B cell (primary cell): ENCODE measurements around the gene NINL. TPM values are rescaled to one million over a fixed set of nuclear protein-coding genes. Genes with fewer than 3 reads are reported as not detected.

Source experiments
- ATAC-seq: fragments of 200-7000 bp; cut with Tn5 transposase; one replicate; pipeline ENCODE4 v1.10.0; 2021; ENCODE audit warnings: low read depth, mild to moderate bottlenecking, moderate number of reproducible peaks, moderate library complexity
- CTCF ChIA-PET: fragments of 350-600 bp; sonication (Branson Sonifier 250); formaldehyde crosslinking; loops from one replicate; lab custom pipeline; 2021; ENCODE audit warnings: antibody characterized with exemption, inconsistent platforms; lab: Charles Lee
- POLR2A ChIA-PET: fragments of 350-600 bp; sonication (Branson Sonifier 250); formaldehyde crosslinking; loops from one replicate; lab custom pipeline; 2021; ENCODE audit warnings: antibody characterized with exemption; lab: Charles Lee
- DNase-seq: peaks from one replicate; pipeline ENCODE4 v3.0.0; 2013
- H2AFZ ChIP-seq: 2 replicates; pipeline ENCODE4 v1.6.1; 2012; ENCODE audit warnings: mild to moderate bottlenecking, low read depth, low read length; ENCODE audit not compliant: insufficient read depth, poor library complexity, severe bottlenecking
- H3K27ac ChIP-seq, 2 donors: 1 replicate in 1 of 2; 2 replicates in 1 of 2; pipeline ENCODE4 v1.5.1; 2012 to 2013; ENCODE audit warnings: low read length in 2 of 2, mild to moderate bottlenecking in 2 of 2, moderate library complexity in 1 of 2
- H3K27me3 ChIP-seq, 4 experiments: fragments of 200-600 bp in 1 of 4; sonication (generic) in 1 of 4; replicated peaks in 1 of 4; 1 replicate in 2 of 4; 2 replicates in 2 of 4; pipeline versions ENCODE4 v1.6.1 to v1.7.0; 2013 to 2016; ENCODE audit warnings: low read length in 3 of 4, mild to moderate bottlenecking in 2 of 4, mixed read lengths in 1 of 4, moderate library complexity in 1 of 4; ENCODE audit not compliant: insufficient read depth in 4 of 4, control insufficient read depth in 3 of 4; ENCODE audit errors: control extremely low read depth in 1 of 4
- H3K36me3 ChIP-seq, 2 experiments: replicated peaks in 1 of 2; 1 replicate in 1 of 2; 2 replicates in 1 of 2; pipeline versions ENCODE4 v1.6.1 to v1.7.1; 2013; ENCODE audit warnings: low read length in 1 of 2; ENCODE audit not compliant: insufficient read depth in 2 of 2, control insufficient read depth in 1 of 2; ENCODE audit errors: control extremely low read depth in 1 of 2, extremely low read depth in 1 of 2
- H3K4me1 ChIP-seq, 2 donors: fragments of 200-600 bp in 1 of 2; sonication (generic) in 1 of 2; 1 replicate in 1 of 2; 2 replicates in 1 of 2; pipeline versions ENCODE4 v1.5.1 to v1.6.1; 2013 to 2017; ENCODE audit warnings: low read length in 2 of 2; ENCODE audit not compliant: control insufficient read depth in 2 of 2, insufficient read depth in 2 of 2
- H3K4me2 ChIP-seq: replicated peaks from 2 replicates; pipeline ENCODE3; 2012; ENCODE audit warnings: mild to moderate bottlenecking, low read depth, low read length; ENCODE audit not compliant: poor library complexity, severe bottlenecking
- H3K4me3 ChIP-seq, 5 experiments: fragments of 200-600 bp in 1 of 5; sonication (generic) in 1 of 5; 1 replicate in 3 of 5; 2 replicates in 2 of 5; pipeline versions ENCODE4 v1.5.1 to v1.7.0; 2011 to 2016; ENCODE audit warnings: low read length in 4 of 5, mild to moderate bottlenecking in 4 of 5, low read depth in 2 of 5, control low read depth in 1 of 5, moderate library complexity in 1 of 5; ENCODE audit not compliant: insufficient read depth in 1 of 5; ENCODE audit errors: control extremely low read depth in 1 of 5, extremely low read depth in 1 of 5
- H3K79me2 ChIP-seq: fragments of 200-600 bp; sonication (generic); one replicate; pipeline ENCODE4 v1.6.0; 2016; ENCODE audit warnings: low read length; ENCODE audit not compliant: control insufficient read depth, insufficient read depth
- H3K9ac ChIP-seq: fragments of 200-600 bp; sonication (generic); 2 replicates; pipeline ENCODE4 v1.6.1; 2017; ENCODE audit warnings: mild to moderate bottlenecking, low read length, moderate library complexity
- H3K9me3 ChIP-seq, 3 donors: one replicate each; pipeline versions ENCODE4 v1.6.1 to v1.7.1; 2013; ENCODE audit warnings: low read length in 2 of 3; ENCODE audit not compliant: control insufficient read depth in 2 of 3, insufficient read depth in 1 of 3; ENCODE audit errors: control extremely low read depth in 1 of 3
- H4K20me1 ChIP-seq: 2 replicates; pipeline ENCODE4 v1.6.0; 2012; ENCODE audit warnings: mild to moderate bottlenecking, low read length; ENCODE audit not compliant: insufficient read depth, control insufficient read depth, poor library complexity, severe bottlenecking
- H3K27ac Mint-ChIP-seq: one replicate; pipeline ENCODE4 v1.8.0; 2021; ENCODE audit warnings: mixed read lengths
- H3K27me3 Mint-ChIP-seq: one replicate; pipeline ENCODE4 v1.8.0; 2021; ENCODE audit warnings: mixed read lengths
- H3K4me1 Mint-ChIP-seq: one replicate; pipeline ENCODE4 v1.8.0; 2021; ENCODE audit warnings: mixed read lengths
- H3K4me3 Mint-ChIP-seq: one replicate; pipeline ENCODE4 v1.8.0; 2021; ENCODE audit warnings: mixed read lengths
- H3K9me3 Mint-ChIP-seq: one replicate; pipeline ENCODE4 v1.8.0; 2022; ENCODE audit warnings: mixed read lengths; ENCODE audit not compliant: insufficient read depth
- CTCF ChIP-seq: fragments of 200-600 bp; IDR thresholded peaks from one replicate; pipeline ENCODE4 v1.8.0; 2022; ENCODE audit warnings: antibody characterized with exemption, mild to moderate bottlenecking
- EZH2 ChIP-seq: IDR thresholded peaks from 2 replicates; pipeline ENCODE4 v1.6.1; 2012; ENCODE audit warnings: borderline replicate concordance, low read depth, mild to moderate bottlenecking, moderate library complexity, low read length; ENCODE audit not compliant: insufficient read depth, poor library complexity, severe bottlenecking
- WGBS: methylation state at CpG from one replicate; pipeline ENCODE4 v1.1.5; 2013; ENCODE audit warnings: missing lambda C conversion rate; ENCODE audit not compliant: insufficient coverage; 5-methylcytosine and 5-hydroxymethylcytosine counted together
- intact Hi-C: fragments of 100-400 bp; cut with micrococcal nuclease; formaldehyde crosslinking; loops from one replicate; pipeline ENCODE4 v1.10.0; 2022
- polyA plus RNA-seq: library from polyadenylated mRNA; depleted of rRNA; stranded (reverse); fragments of >200 nt; gene quantifications from 2 replicates; pipeline ENCODE4 v1.2.3, GENCODE V29; 2012
- total RNA-seq, 2 donors: library from RNA; stranded (reverse); fragments of 120-200 nt in 1 of 2; gene quantifications; 1 replicate in 1 of 2; 2 replicates in 1 of 2; pipeline versions ENCODE4 v1.2.3 to v1.2.4, GENCODE V29; 2013 to 2022

Gene NINL
- total and polyA plus RNA-seq, 2 donors (not counting 1 experiment from before 2014, with no cell fraction given) = 1.8 to 5.5 TPM

DNA sequence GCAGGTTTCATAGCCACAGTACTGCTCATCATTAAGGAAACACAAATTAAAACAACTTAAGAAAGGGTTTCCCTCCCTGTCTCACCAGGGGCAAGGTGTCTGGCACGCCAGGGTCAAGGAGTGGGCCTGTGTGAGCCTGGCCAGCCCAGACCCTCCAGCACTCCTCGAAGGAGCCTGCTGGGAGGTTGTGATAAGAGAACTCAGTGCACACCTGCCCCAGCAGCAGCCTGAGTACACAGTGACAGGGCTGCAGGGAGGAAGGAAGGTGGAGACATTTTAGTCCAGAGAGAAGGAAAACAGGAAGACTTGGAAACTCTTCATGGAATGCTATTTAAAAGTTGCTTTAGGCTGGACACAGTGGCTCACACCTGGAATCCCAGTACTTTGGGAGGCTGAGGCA, 14.1 kb downstream of the NINL start:
- Histone ChIP-seq H3K79me2 (no peaks in the 10 kb centered on the region), H3K4me3 (no peak overlapping the region), H3K9me3 (no peaks in the 10 kb centered on the region), H3K27me3 (peaks cover 0 to 2% (median 0%) of the 10 kb centered on the region in 4 experiments), H3K9ac (no peak overlapping the region), H3K4me1 (no peaks in the 10 kb centered on the region), H3K36me3 (no peaks in the 10 kb centered on the region), H3K4me2 (no peak overlapping the region), H4K20me1 (no peaks in the 10 kb centered on the region), H2AFZ (no peak overlapping the region), H3K27ac (no peak overlapping the region)
- ATAC-seq (no peak), DNase-seq (no peak)
- Mint-ChIP-seq H3K27ac (no peak overlapping the region), H3K4me1 (no peaks in the 10 kb centered on the region), H3K4me3 (no peak overlapping the region), H3K9me3 (no peaks in the 10 kb centered on the region), H3K27me3 (no peaks in the 10 kb centered on the region)
- 67% methylated on average over 1 of the region's 2 CpGs for WGBS
- POLR2A ChIA-PET = no interaction called here
- intact Hi-C loops = no loop called here
- no peak for TF ChIP-seq EZH2
- TF ChIP-seq CTCF = no peak
- CTCF ChIA-PET = no interaction called here

DNA sequence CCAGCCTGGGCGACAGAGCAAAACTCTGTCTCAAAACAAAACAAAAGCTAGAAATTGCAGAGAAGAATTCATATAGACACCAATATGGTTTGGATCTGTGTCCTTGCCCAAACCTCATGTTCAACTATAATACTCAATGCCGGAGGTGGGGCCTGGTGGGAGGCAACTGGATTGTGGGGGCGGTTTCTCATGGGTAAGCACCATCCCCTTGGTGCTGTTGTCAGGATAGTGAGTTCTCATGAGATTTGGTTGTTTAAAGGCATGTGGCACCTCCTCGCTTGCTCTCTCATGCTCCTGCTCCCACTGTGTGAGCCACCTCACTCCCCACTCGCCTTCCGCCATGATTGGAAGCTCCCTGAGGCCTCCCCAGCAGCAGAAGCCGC, 15.2 kb downstream of the NINL start:
- Mint-ChIP-seq H3K27ac (no peak overlapping the region), H3K4me3 (no peak overlapping the region), H3K9me3 (no peaks in the 10 kb centered on the region), H3K27me3 (no peaks in the 10 kb centered on the region), H3K4me1 (no peaks in the 10 kb centered on the region)
- DNase-seq (no peak), ATAC-seq (no peak)
- Histone ChIP-seq H3K79me2 (no peaks in the 10 kb centered on the region), H3K4me3 (no peak overlapping the region), H3K4me1 (no peaks in the 10 kb centered on the region), H3K27ac (no peak overlapping the region), H2AFZ (no peak overlapping the region), H3K9ac (no peak overlapping the region), H4K20me1 (no peaks in the 10 kb centered on the region), H3K36me3 (no peaks in the 10 kb centered on the region), H3K27me3 (peaks cover 0 to 2% (median 0%) of the 10 kb centered on the region in 4 experiments), H3K4me2 (no peak overlapping the region), H3K9me3 (no peaks in the 10 kb centered on the region)
- ChIA-PET POLR2A (no interaction called here), CTCF (no interaction called here)
- TF ChIP-seq CTCF = no peak
- WGBS = 93% methylated on average over 5 of the region's 7 CpGs
- intact Hi-C loops = no loop called here
